Left lung (tissue), 10 donors: ENCODE measurements around the gene MMP2. TPM values are rescaled to one million over a fixed set of nuclear protein-coding genes. Genes with fewer than 3 reads are reported as not detected.

Source experiments
- ATAC-seq: fragments of 200-7000 bp; cut with Tn5 transposase; one replicate; pipeline ENCODE4 v1.9.1; 2020; ENCODE audit warnings: moderate library complexity
- DNase-seq, 4 donors: peaks; one replicate each; pipeline ENCODE4 v3.0.0-alpha.2; 2013 to 2020
- H3K27ac ChIP-seq, 2 donors: fragments of 200-600 bp; sonication (generic) in 1 of 2; one replicate each; pipeline versions ENCODE4 v1.5.0 to v1.8.0; 2020 to 2021
- H3K27me3 ChIP-seq, 2 donors: fragments of 200-600 bp; sonication (generic) in 1 of 2; one replicate each; pipeline versions ENCODE4 v1.5.0 to v1.8.0; 2020 to 2021
- H3K36me3 ChIP-seq, 2 donors: fragments of 200-600 bp; sonication (generic) in 1 of 2; one replicate each; pipeline versions ENCODE4 v1.5.0 to v1.8.0; 2020 to 2021
- H3K4me1 ChIP-seq, 2 donors: fragments of 200-600 bp; one replicate each; pipeline ENCODE4 v1.8.0; 2021
- H3K4me3 ChIP-seq, 2 donors: fragments of 200-600 bp; sonication (generic) in 1 of 2; one replicate each; pipeline versions ENCODE4 v1.5.0 to v1.8.0; 2020 to 2021; ENCODE audit warnings: mild to moderate bottlenecking in 1 of 2
- H3K9me3 ChIP-seq, 2 donors: fragments of 200-600 bp; sonication (generic) in 1 of 2; one replicate each; pipeline versions ENCODE4 v1.5.0 to v1.8.0; 2020 to 2021
- intact Hi-C, 2 donors: fragments of 100-400 bp; cut with DNase I; formaldehyde crosslinking; loops; one replicate each; pipeline versions ENCODE4 v1.11.2 to v1.14.2; 2022
- polyA plus RNA-seq, 6 donors: library from polyadenylated mRNA; unstranded; fragments of 120-200 nt; gene quantifications; one replicate each; pipeline ENCODE4 v1.2.1, GENCODE V29; 2013; ENCODE audit not compliant: insufficient read length in 6 of 6
- total RNA-seq, 2 donors: library from RNA; stranded (reverse); fragmentation: NEBNext Ultra II Directional; extraction: Animal tissue kit (Norgen Biotek cat#: 25700); gene quantifications; one replicate each; pipeline ENCODE4 v1.2.1, GENCODE V29; 2021
- TF ChIP-seq, protein P1 (sequence below), 2 donors: fragments of 200-600 bp; sonication (generic) in 1 of 2; IDR thresholded peaks; one replicate each; pipeline versions ENCODE4 v1.5.0 to v1.8.0; 2021; ENCODE audit warnings: antibody characterized with exemption in 2 of 2
- donor health status: DM: no; HTN: yes; CAD: no.
- donor health status: DM: no; HTN: no; CAD: no.

The MMP2 gene
- total and polyA plus RNA-seq, 8 donors, result 300 to 677 (median 603) TPM

DNA sequence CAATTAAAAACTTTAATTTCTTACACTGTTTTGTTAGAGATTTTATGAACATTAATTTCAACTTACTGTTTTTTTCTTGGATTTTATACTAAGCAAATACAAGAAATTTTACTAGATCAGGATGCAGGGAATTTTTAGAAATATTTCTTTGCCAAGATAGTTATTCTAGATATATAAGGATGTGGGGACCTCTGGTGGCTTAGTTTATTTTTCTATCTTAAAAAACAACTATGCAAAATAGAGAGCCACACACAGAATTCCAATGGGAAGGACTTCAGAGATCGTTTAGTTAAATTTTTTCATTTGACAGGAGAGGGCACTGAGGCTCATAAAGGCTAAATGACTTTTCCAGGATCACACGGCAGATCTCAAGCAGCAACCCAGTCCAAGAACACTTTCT is 64.5 kb downstream of the MMP2 start:
- H3K4me3 ChIP-seq, result no peak overlapping the region
- H3K27ac ChIP-seq, result no peak overlapping the region
- no peaks in the 10 kb centered on the region for H3K27me3 ChIP-seq
- H3K36me3 ChIP-seq, result peaks cover 0 to 14% of the 10 kb centered on the region in 2 donors
- intact Hi-C loops, result loop anchor here in 1 of 2 donors (5.0 kb wide), 1 partner anchor 76 kb away; no protein-coding TSS in a partner anchor
- peaks cover 0 to 11% of the 10 kb centered on the region in 2 donors for H3K4me1 ChIP-seq
- H3K9me3 ChIP-seq, result no peaks in the 10 kb centered on the region
- TF ChIP-seq, protein P1, sequence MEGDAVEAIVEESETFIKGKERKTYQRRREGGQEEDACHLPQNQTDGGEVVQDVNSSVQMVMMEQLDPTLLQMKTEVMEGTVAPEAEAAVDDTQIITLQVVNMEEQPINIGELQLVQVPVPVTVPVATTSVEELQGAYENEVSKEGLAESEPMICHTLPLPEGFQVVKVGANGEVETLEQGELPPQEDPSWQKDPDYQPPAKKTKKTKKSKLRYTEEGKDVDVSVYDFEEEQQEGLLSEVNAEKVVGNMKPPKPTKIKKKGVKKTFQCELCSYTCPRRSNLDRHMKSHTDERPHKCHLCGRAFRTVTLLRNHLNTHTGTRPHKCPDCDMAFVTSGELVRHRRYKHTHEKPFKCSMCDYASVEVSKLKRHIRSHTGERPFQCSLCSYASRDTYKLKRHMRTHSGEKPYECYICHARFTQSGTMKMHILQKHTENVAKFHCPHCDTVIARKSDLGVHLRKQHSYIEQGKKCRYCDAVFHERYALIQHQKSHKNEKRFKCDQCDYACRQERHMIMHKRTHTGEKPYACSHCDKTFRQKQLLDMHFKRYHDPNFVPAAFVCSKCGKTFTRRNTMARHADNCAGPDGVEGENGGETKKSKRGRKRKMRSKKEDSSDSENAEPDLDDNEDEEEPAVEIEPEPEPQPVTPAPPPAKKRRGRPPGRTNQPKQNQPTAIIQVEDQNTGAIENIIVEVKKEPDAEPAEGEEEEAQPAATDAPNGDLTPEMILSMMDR (IDR thresholded peaks at IDR 0.05), result peak in 1 of 2 donors; percentile 24
- DNase-seq (peak in 2 of 4 donors; percentile 46 to 57), ATAC-seq (peak; percentile 78)

DNA sequence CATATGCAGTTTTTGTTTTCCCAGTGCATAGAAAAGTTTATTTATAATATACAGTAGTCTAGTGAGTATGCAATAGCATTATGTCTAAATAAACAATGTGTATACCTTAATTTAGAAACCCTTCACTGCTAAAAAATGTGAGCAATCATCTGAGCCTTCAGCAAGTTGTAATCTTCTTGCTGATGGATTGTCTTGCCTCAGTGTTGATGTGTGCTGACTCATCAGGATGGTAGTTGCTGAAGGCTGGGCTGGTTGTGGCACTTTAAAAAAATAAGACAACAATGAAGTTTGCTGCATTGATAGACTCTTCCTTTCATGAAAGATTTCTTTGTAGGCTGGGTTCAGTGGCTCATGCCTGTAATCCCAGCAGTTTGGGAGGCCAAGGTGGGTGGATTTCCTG is 73.6 kb downstream of the MMP2 start:
- H3K9me3 ChIP-seq, result no peaks in the 10 kb centered on the region
- H3K36me3 ChIP-seq, result peaks cover 0 to 44% of the 10 kb centered on the region in 2 donors
- H3K27me3 ChIP-seq, result no peaks in the 10 kb centered on the region
- no peak overlapping the region for H3K4me3 ChIP-seq
- ATAC-seq, result no peak
- no peaks in the 10 kb centered on the region for H3K4me1 ChIP-seq
- no peak overlapping the region for H3K27ac ChIP-seq
- TF ChIP-seq, protein P1 (IDR thresholded peaks at IDR 0.05), result no peak
- no peak for DNase-seq
- intact Hi-C loops, result no loop called here

DNA sequence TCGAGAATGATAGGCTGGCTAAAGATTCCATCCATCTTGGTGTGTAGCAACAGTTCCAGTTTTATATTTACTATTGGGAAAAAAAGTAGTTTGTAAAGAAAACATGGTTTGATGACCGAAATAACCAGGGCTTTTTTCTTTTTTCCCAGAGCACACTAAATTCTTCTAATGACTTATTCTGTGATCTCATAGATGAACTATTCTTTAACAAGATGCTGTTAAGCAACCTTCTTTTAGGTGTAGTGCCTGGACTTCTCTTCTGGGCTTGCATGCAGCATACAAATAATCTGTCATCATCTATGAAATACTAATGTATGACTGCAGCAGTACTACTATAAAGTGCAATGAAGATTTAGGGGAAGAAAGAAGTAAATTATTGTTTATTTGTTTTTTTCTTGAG is 76.4 kb downstream of the MMP2 start:
- intact Hi-C loops, result no loop called here
- Histone ChIP-seq H3K27ac (no peak overlapping the region), H3K36me3 (peaks cover 0 to 32% of the 10 kb centered on the region in 2 donors), H3K4me1 (no peaks in the 10 kb centered on the region), H3K9me3 (no peaks in the 10 kb centered on the region), H3K4me3 (no peak overlapping the region), H3K27me3 (no peaks in the 10 kb centered on the region)
- TF ChIP-seq, protein P1 (IDR thresholded peaks at IDR 0.05), result no peak
- no peak for DNase-seq
- no peak for ATAC-seq

Other genes with a start within 250 kb of the MMP2 start
- 1 to 10 TPM; 2.6 to 4.6 TPM for gene IRX6, start 155.0 kb upstream of the MMP2 start, total RNA-seq
- gene IRX6, start 155.0 kb upstream of the MMP2 start, polyA plus RNA-seq, result 10 to 100 TPM in 5 of 6 donors, 1 to 10 TPM in 1; 6.2 to 14.0 (median 11.9) TPM
- gene LPCAT2, start 29.9 kb downstream of the MMP2 start, total RNA-seq, result 10 to 100 TPM; 18.8 to 30.9 TPM
- gene LPCAT2, start 29.9 kb downstream of the MMP2 start, polyA plus RNA-seq, result 10 to 100 TPM; 16.0 to 25.1 (median 22.9) TPM
- 1 to 10 TPM in 1 of 2 donors, under 1 TPM in 1; 0.41 to 1.2 TPM for gene CAPNS2, start 87.5 kb downstream of the MMP2 start, total RNA-seq
- under 1 TPM in 5 of 6 donors, not detected in 1; 0.24 to 0.51 (median 0.32) TPM for gene CAPNS2, start 87.5 kb downstream of the MMP2 start, polyA plus RNA-seq
- gene SLC6A2, start 176.8 kb downstream of the MMP2 start, total RNA-seq, result not detected
- gene SLC6A2, start 176.8 kb downstream of the MMP2 start, polyA plus RNA-seq, result under 1 TPM in 3 of 6 donors, not detected in 3; 0.10 TPM